Stimulated activated CD4-positive, alpha-beta T cell treated with anti-CD3 and anti-CD28 coated beads, Interleukin-1b, Interleukin-23, amount 100 ng/mL, for 1 hour (primary cell): ENCODE data around the gene TMEM42.
A peak's percentile ranks its signal among the peaks of the same experiment; 100 is the strongest.

Source experiments
- DNase-seq, 2 donors: peaks; one replicate each; pipeline ENCODE4 v3.0.0-alpha.2; 2020; ENCODE audit warnings: low read depth in 2 of 2

TMEM42 gene

GRCh38 chr3:44910693-44911092 is 49.0 kb downstream of the TMEM42 start:
- DNase-seq = no peak

- peak; percentile 18 to 44 for DNase-seq
Observed at GRCh38 chr3:44913868-44914468, 52.3 kb downstream of the TMEM42 start.

- no peak for DNase-seq
Observed at GRCh38 chr3:44914936-44915335, 53.2 kb downstream of the TMEM42 start.
